ENCODE data around the gene TFCP2.
"Not testable (repeated sequence)": the region's sequence is repeated elsewhere in the genome, so short reads cannot be mapped to it uniquely, and the experiment has no call there.

The TFCP2 gene, protein sequence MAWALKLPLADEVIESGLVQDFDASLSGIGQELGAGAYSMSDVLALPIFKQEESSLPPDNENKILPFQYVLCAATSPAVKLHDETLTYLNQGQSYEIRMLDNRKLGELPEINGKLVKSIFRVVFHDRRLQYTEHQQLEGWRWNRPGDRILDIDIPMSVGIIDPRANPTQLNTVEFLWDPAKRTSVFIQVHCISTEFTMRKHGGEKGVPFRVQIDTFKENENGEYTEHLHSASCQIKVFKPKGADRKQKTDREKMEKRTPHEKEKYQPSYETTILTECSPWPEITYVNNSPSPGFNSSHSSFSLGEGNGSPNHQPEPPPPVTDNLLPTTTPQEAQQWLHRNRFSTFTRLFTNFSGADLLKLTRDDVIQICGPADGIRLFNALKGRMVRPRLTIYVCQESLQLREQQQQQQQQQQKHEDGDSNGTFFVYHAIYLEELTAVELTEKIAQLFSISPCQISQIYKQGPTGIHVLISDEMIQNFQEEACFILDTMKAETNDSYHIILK

DNA sequence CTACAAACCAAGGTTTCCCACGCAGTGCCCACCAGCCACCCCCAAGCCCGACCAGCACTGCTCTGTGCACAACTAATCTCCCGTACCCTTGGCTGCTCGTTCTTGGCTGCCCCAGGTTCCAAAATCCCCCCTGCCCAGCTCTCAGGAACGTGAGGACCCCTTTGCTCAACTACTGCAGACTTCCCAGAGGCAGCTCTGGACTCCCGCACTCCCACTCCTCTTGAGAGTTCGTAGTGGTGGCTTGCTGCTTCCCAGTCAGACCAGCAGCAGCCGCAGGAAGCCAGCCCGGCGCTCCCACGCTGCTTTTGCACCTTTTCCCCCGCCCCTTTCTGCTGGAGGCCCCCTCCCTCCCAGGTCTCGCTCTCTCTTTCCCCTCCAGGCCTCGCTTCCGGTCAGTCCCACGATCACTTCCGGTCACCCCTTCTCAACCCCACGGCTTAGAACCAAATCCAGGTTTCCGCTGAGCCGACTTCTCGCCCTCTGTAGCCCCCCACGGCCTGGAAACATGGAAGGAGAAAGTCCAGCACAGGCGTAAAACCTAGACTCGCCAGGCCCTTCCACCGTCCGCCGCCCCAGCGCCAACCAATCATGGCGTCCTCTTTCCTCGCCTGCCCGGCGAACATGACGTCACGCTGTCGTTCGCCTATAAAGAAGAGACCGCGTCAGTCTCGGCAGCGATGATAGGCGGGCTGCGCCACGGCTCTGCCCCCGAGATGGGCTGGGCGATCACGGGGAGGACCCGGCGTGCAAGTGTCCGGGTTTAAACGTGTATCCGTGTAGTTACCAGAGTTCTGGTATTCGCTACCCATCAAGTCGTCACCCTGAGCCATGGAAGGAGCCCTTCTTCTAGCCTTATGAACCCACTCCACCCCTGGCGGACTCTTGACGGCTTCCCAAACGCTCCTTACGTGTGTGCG lies at the start of gene TFCP2:
TFCP2 (minus strand) TSS at position 621 of the 917 bp plus-strand sequence. CDS start 713 bp downstream, outside the sequence.
- DNase-seq (ENCODE audit: low read depth), result peak; percentile 91

DNA sequence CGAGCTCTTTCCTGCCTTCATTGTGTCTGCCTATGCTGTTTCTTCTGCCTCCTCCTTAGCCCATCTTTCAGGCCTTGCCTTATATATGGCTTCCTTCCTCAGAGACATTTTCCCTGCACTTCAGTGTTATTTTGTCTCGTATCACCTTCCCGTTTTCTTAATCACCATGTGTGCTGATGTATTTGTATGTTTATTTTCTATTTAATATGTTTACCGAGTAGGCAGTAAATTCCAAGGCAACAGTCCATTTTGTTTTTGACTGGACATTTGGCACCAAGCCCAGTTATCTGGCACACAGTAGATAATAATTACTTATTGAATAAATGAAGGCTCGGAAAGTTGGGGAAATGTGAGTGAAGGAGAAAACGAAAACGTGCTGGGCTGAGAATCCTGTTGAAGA lies 49.5 kb upstream of the TFCP2 start:
- DNase-seq (ENCODE audit: low read depth), result no peak

DNA sequence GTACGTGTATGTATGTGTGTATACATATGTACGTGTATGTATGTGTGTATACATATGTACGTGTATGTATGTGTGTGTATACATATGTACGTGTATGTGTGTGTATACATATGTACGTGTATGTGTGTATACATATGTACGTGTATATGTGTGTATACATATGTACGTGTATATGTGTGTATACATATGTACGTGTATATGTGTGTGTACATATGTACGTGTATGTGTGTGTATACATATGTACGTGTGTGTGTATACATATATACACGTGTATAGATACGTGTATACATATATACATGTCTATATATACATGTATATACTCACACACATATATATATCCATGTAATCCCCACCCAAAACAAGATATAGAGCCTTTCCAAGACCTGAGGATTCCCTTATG lies 46.9 kb upstream of the TFCP2 start:
- not testable (repeated sequence) for DNase-seq (ENCODE audit: low read depth)

DNA sequence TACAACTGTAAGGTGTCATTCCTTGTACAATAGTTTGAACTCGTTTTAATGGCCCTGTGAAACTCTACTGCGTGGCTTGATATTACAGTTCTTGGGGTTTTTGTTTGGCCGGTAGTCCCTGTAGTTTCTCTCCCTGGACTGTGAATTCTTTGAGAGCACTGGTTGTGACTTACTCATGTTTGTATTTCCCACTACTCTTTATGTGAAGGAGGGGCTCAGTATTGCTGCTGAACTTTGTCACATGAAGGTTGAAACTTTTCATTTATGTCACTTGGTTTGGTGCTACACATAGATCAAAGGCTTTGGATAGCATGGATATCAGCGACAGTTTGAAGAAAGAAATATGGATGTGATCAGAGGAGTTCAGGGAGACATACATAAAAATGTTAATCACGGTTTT lies 46.4 kb upstream of the TFCP2 start:
- no peak for DNase-seq (ENCODE audit: low read depth)

DNA sequence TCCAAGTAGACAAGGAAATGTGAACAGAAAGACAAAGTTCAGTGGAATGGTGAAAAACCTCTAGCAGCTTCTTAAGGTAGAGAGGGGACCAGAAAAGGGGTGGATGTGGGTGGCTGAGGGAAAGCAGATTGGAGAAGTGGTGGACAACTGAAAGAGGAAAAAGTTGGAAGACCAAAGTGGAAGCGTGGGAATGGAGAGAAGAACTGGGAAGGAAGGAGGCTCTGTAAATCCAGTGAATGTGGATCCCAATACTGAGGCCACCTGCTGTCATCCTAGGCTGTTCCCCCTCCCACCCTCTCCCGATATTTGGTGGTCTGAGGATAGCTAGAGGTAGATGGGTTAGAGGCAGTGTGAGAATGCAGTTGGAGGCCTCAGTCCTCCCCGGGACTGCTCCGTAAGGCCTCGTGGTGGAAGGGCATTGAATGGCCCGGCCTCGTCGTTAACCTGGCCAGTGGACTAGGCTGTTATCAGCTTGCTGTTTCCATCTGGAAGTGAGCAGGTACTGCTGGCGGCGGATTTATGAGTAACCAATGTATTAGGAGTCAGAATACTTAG lies 45.7 kb upstream of the TFCP2 start:
- DNase-seq (ENCODE audit: low read depth), result no peak

DNA sequence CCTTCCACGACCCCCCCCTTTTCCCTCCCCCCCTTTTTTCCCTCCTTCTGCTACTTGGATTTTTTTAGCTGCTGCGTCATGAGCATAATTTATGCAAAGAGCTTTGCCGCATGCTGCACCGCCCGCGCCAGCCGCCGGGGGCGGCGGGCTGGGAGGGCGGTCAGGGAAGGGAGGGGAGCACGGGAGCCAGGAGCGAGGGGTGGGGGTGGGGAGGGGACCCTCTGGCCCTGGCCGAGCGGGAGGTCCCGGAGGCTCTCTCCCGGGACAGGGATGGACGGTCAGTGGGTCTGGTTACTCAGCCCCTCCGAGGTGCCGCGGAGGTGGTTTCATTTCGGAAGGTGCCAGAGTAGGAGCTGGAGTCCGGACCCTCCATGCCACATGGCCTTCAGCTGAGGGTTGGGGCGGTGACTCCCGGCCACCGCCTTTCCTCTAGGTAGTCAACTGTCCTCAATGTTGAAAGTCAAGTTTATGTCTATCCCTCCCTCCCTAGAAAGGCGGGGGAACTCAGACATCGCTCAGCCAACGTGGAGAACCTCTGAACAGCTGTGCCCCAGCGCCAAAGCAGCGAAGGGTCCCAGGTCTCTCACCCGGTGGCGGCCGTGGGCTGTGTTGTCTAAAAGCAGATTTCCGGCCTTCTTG lies 45.2 kb upstream of the TFCP2 start, which contains the start of gene POU6F1:
POU6F1 (minus strand) TSS at position 95 of the 639 bp plus-strand sequence. CDS start 11,226 bp downstream, outside the sequence.
- DNase-seq (ENCODE audit: low read depth), result peak; percentile 45

DNA sequence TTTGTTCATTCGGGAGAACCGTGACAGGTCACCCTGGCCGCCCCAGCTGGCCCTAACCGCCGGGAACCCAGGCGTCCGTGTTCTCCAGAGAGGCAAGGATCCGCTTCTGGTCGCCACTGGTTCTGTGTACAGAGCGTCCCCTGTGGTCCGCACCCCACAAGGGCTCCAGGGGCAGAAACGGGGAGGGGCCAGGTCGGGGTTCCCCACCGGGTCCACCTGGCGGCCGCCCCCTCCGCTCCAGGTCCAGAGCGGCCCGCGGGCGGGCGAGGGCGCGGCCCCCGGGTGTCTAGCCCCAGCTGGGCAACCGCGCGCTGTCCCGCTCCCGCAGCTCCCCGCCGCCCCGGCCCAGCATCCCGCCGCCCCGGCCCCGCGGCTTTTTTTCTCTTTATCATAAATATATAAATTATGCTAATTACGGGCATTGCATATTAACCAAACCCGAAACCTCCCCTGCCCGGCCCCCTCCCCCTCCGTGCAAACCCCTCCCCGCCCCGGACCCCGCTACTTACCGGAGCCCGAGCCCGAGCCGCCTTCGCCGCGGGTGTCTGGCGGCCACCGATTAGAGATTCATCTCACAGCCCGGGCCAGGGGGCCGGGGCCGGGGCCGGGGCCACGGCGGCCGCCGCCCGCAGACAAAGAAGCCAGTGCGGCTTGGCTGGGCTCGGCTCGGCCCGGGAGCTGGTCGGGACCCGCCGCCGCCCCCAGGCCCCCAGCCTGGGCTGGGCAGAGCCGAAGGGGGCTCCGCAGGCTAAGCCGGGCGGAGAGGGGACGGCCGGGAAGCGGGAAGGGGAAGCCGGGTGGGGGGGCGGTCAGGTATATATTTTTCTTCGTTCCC lies 44.4 kb upstream of the TFCP2 start:
- DNase-seq (ENCODE audit: low read depth), result no peak

DNA sequence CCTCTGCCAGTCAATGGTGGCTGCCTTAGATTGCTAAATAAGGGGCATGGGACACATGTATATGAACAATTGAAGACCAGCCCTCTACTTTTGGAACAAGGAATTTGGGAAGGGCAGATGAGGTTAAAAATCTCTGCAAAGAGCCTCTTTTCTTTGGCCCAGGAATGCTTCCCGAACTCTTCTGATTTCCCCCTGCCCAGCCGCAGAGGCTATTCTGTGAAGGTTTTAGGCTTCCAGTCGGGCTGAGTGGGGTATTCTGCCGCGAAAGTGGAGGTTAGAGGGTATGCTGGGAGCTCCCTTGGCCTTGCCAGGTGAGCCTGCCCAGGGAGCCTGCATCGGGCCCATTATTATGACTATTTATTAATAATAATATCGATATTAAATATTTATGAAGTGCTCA lies 43.7 kb upstream of the TFCP2 start:
- no peak for DNase-seq (ENCODE audit: low read depth)

DNA sequence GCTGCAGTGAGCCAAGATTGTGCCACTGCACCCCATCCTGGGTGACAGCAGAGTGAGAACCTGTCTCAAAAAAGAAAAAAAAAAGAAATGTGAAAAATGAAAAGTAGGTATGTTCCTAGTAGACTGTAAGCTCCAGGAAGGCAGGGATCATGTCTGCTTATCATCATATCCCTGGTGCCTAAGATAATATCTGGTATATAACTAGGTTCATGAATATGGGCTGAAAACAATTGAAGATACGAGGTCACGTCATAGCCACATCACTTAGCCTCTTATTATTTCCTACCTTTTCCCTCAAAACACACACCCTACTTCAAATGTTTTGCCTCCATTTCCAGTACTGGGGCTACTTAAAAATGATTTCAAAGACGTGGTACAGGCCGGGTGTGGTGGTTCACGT lies 42.0 kb upstream of the TFCP2 start:
- DNase-seq (ENCODE audit: low read depth), result no peak

DNA sequence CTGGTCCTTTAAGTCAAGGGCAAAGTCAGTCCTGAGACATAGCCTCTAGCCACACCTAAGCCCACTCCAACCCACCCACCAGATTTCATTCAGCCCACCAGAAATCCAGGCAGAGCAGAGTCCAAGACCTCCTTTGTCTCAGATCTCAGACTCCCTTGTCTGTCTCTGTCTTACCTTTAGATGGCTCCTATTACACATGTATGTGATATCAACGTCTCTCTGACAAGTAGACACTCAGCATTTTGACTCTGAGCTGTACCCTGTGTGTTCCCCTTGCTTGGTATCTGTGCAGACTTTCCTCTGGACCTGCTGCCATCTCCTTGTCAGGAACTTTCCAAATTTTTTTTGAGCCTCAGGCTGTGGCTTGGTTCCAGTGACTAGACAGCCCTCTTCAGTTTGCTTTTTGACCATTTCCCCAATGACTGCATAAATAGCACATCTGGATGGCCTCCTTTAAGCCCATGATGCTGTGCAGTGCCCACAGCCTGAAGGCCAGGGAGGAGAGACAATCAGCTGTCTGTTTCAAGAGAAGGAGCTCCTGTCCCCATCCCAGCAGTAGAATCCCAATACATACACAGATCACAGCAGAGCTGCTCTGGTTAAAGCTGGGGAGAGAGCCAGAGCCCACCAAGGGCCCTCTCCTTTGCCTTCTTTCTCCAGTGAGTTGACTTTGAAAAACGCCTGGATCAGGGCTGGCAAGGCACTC lies 37.9 kb upstream of the TFCP2 start:
- DNase-seq (ENCODE audit: low read depth), result no peak

DNA sequence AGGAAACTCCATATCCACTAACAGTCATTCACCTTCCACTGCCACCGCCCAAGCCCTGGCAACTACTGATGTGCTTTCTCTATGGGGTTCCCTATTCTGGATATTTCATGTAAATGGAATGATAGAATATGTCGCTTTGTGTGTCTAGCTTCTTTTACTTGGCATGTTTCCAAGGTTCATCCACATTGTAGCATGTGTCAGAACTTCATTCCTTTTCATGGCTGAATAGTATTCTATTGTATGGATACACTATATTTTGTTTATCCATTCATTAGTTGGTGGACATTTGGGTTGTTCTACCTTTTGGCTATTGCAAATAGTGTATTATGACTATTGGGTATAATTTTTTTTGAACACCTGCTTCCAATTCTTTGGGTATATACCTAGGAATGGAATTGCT lies 36.3 kb upstream of the TFCP2 start:
- no peak for DNase-seq (ENCODE audit: low read depth)

DNA sequence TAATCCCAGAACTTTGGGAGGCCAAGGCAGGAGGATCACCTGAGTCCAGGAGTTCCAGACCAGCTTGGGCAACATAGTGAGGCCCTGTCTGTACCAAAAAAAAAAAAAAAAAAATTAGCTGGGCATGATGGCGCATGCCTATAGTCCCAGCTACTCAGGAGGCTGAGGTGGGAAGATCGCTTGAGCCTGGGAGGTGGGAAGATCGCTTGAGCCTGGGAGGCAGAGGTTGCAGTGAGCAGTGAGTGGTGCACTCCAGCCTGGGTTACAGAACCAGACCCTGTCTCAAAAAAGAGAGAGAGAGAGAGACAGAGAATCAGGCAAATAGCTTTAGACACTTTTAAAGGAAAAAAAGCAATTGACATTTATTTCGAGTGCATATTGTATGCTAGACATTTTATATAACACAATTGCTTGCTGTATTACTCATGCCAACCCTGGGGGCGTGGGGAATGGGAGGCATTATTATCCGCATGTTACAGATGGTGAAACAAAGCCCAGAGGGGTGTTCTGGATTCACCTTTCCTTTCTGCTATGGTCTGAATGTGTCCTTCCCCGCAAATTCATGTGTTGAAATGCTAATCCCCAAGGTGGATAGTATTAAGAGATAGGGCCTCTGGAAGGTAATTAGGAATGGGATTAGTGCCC lies 35.2 kb upstream of the TFCP2 start:
- no peak for DNase-seq (ENCODE audit: low read depth)

DNA sequence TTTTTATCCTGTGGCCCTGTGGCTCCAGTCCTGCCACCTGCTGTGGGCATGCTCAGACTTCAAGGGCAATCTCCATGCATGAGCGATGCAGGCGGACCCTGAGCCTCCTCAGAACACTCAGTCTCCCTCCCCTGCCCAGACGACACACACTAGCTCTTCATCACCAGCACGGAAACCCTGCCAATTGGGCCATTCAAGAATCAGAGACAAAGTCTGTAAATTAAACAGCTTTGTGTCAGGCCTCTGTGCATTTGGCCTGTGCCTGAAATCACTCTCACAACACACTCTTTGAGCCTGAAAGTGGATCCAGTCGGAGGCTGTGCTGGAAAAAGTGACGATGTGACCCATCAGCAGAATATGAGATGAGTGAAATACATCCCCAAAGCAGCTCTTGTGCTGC lies 32.4 kb upstream of the TFCP2 start:
- DNase-seq (ENCODE audit: low read depth), result no peak

DNA sequence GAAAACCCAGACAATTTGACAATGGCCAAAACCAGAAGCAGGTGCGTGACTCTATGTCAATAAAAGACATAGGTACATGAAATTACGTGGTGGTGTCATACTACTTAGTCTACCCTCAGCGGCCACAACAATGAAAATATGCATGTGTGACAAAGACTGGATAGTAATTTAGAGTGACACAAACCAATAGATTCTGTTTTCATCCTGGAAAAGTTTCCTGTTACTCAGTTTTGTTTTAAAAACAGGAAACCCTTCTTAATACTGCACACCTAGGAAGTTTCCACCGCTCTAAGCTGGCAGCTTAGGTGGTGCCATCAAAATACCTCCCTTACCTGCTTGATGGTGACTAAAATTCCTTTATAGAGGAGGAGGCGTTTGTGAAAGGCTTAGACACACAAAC lies 29.8 kb upstream of the TFCP2 start:
- no peak for DNase-seq (ENCODE audit: low read depth)

DNA sequence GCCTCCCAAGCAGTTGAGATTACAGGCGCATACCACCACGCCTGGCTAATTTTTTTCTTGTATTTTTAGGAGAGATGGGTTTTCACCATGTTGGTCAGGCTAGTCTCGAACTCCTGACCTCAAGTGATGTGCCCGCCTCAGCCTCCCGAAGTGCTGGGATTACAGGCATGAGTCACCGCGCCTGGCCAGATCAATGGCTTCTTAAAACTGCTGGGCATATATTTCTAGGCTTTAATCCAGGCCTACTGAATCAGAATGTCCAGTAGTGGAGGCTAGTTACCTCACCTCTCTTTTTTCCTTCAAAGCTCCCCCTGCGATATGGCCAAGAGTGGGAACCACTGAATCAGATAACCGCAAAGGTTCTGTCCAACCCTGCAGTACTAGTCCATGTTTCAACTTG lies 27.9 kb upstream of the TFCP2 start:
- DNase-seq (ENCODE audit: low read depth), result no peak

DNA sequence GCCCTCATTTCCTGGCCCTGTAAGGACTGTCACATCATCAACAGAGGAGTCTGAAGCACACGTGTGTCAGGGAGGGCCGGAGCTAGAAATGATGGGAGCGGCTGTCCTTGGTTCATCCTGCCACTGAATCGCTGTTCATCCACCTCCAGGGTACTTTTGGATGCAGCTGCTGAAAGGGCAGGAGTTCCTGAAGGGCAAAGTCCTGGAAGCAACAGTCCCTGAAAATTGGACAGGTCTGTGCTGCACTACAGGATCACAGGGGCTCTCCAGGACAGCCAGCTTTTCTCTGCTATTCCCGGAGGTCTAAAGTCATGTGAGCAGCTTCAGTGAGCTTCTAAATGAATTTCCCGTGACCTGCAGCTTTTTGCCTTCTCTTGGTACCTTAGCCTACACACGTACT lies 27.2 kb upstream of the TFCP2 start:
- DNase-seq (ENCODE audit: low read depth), result no peak

DNA sequence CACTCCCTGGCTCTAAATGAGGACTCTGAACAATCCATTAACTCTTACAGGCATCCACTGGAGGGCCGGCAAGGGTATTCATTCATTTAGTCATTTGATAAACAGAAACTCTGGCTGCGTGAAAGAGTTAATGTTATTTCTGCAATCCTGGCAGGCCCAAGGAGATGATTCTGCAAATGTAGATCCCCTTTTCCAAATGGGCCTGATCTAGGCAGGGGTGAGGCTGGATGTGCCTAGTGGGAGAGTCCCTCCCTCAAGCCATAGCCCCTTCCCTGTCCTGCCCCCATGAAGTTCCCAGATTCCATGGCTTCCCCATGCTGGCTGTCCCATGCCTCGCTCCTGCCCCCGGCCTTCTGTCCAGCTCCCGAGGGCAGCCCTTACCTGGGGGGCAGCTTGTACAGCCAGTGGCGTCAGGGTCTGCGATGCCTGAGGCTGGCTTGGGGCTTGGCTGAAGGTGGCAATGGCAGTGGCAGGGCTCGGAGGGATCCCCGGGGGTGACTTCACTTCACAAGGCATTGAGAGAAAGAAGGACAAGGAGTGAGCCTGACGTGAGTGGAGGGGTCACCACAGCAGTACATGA lies 26.5 kb upstream of the TFCP2 start:
- DNase-seq (ENCODE audit: low read depth), result no peak

DNA sequence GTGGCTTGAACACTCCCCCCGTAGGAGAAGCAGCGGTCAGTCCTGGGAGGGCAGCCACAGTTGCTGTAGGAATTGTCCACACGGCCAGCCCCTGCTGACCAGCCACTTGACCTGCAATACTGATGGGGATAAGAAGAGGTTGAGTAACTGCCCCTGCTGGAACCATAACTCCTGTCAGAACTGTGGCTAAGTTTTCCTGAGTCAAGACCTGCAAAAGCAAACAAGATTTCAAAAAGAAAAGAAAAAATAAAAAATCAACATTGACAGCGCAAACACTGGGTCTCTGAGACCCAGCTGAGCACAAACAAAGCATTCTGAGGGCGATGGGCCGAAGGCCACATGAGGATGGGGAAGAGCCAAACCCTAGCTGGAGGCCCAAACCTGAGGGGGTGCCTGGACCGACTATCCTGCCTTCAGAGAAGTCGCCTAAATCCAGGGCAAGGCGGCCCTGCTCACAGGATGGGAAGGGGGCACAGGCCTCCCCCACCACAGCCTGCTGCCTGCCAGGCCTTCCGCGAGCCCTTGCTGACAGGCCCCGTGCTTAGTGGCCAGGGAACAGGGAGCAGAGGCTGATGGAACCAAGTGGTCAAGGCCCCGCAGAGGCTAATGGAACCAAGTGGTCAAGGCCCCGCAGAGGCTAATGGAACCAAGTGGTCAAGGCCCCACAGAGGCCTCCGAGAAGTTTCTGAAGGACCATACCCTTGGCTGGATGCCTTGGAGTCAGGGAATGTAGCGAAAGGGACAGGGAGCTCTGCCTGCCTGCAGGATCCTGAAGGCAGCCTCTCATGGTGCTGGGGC lies 25.8 kb upstream of the TFCP2 start:
- no peak for DNase-seq (ENCODE audit: low read depth)

All from HS-5 (cell line).